Upper lobe of left lung (tissue), 6 donors: ENCODE measurements around the gene SYT7. TPM values are rescaled to one million over a fixed set of nuclear protein-coding genes. Genes with fewer than 3 reads are reported as not detected.

ENCODE experiments used
- ATAC-seq, 2 donors: fragments of 200-7000 bp; cut with Tn5 transposase; one replicate each; pipeline ENCODE4 v1.9.1; 2022; ENCODE audit warnings: mild to moderate bottlenecking in 2 of 2, moderate library complexity in 2 of 2; ENCODE audit not compliant: low FRiP score in 2 of 2
- DNase-seq, 2 donors: peaks; one replicate each; pipeline ENCODE4 v3.0.0-alpha.2; 2019 to 2020
- H3K27ac ChIP-seq, 4 donors: fragments of 200-600 bp; sonication (generic); one replicate each; pipeline ENCODE4 v1.5.1; 2016 to 2019
- H3K27me3 ChIP-seq, 4 donors: fragments of 200-600 bp; sonication (generic); one replicate each; pipeline ENCODE4 v1.5.1; 2017 to 2019
- H3K36me3 ChIP-seq, 4 donors: fragments of 200-600 bp; sonication (generic); one replicate each; pipeline ENCODE4 v1.5.1; 2016 to 2019
- H3K4me1 ChIP-seq, 4 donors: fragments of 200-600 bp; sonication (generic); one replicate each; pipeline ENCODE4 v1.5.1; 2018 to 2019
- H3K4me3 ChIP-seq, 4 donors: fragments of 200-600 bp; sonication (generic); one replicate each; pipeline ENCODE4 v1.5.1; 2017 to 2019; ENCODE audit warnings: mild to moderate bottlenecking in 2 of 4, moderate library complexity in 1 of 4
- H3K9me3 ChIP-seq, 4 donors: fragments of 200-600 bp; sonication (generic); one replicate each; pipeline ENCODE4 v1.5.1; 2018 to 2019
- EP300 ChIP-seq, 4 donors: sonication (generic); formaldehyde crosslinking; IDR thresholded peaks; one replicate each; pipeline ENCODE4 v1.5.1; 2017; ENCODE audit warnings: antibody characterized with exemption in 4 of 4, control low read depth in 2 of 4
- POLR2A ChIP-seq, 4 donors: fragments of 450-650 bp; IDR thresholded peaks; one replicate each; pipeline ENCODE4 v1.5.1; 2016 to 2017; ENCODE audit warnings: antibody characterized with exemption in 4 of 4, mild to moderate bottlenecking in 2 of 4
- POLR2AphosphoS5 ChIP-seq, 2 donors: sonication (generic); formaldehyde crosslinking; IDR thresholded peaks; one replicate each; pipeline ENCODE4 v1.5.1; 2017; ENCODE audit warnings: antibody characterized with exemption in 2 of 2
- WGBS, 2 donors: methylation state at CpG; one replicate each; pipeline ENCODE4 v1.1.5; 2017 to 2018; 5-methylcytosine and 5-hydroxymethylcytosine counted together
- total RNA-seq, 6 donors: library from RNA; depleted of rRNA in 4 of 6; stranded (reverse); fragments of >200 nt in 4 of 6; gene quantifications; one replicate each; pipeline versions ENCODE4 v1.1.0 to v1.2.1, GENCODE V29; 2016 to 2021
- TF ChIP-seq, protein P1 (sequence below), 6 experiments: fragments of 450-650 bp in 4 of 6; fragments of 200-600 bp in 2 of 6; sonication (generic) in 2 of 6; IDR thresholded peaks; one replicate each; pipeline ENCODE4 v1.5.1; 2016 to 2019; ENCODE audit warnings: antibody characterized with exemption in 6 of 6
- donor health status: DM: no; HTN: no; CAD: no; lungs with moderate emphysema.
- donor health status: DM: no; HTN: yes; CAD: no; lungs with severe emphysema.

SYT7 gene
- total RNA-seq, 6 donors from 2014 or later = 2.1 to 7.3 (median 4.9) TPM

DNA sequence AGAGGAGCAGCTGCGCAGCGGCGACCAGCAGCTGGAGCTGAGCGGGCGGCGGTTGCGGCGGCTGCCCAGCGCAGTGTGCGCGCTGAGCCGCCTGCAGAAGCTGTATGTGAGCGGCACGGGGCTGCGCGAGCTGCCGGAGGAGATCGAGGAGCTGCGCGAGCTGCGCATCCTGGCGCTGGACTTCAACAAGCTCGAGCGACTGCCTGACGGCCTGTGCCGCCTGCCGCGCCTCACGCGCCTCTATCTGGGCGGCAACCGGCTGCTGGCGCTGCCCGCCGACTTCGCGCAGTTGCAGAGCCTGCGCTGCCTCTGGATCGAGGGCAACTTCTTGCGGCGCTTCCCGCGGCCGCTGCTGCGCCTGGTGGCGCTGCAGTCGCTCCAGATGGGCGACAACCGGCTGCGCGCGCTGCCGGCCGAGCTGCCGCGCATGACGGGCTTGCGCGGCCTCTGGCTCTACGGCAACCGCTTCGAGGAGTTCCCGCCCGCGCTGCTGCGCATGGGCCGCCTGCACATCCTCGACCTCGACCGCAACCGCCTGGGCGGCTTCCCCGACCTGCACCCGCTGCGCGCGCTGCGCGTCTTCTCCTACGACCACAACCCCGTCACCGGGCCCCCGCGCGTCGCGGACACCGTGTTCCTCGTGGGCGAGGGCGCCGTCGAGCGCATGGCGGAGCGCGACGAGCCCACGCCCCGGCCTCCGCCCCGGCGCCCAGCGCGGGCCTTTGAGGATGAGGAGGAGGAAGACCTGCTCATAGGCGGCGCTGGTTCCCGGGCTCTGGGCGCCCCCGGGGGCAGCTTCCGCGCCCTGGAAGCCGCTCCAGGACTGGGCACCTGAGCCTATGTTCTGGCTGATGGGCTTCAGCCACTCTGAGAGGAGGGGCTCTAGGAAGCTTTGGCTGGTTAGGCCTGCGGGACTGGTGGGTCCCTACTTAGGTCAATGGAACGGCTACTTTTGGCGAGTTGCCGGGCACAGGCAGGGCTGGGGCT lies 71.5 kb downstream of the SYT7 start:
- DNase-seq (peak; percentile 59 to 93), ATAC-seq (peak; percentile 16 to 85)
- H3K4me3 ChIP-seq = peak overlapping the region in 3 of 4 donors; percentile 28 to 33 (median 31)
- peaks cover 0 to 39% (median 23%) of the 10 kb centered on the region in 4 donors for H3K27me3 ChIP-seq
- peaks cover 16 to 29% (median 19%) of the 10 kb centered on the region in 4 donors for H3K4me1 ChIP-seq
- TF ChIP-seq, protein P1, sequence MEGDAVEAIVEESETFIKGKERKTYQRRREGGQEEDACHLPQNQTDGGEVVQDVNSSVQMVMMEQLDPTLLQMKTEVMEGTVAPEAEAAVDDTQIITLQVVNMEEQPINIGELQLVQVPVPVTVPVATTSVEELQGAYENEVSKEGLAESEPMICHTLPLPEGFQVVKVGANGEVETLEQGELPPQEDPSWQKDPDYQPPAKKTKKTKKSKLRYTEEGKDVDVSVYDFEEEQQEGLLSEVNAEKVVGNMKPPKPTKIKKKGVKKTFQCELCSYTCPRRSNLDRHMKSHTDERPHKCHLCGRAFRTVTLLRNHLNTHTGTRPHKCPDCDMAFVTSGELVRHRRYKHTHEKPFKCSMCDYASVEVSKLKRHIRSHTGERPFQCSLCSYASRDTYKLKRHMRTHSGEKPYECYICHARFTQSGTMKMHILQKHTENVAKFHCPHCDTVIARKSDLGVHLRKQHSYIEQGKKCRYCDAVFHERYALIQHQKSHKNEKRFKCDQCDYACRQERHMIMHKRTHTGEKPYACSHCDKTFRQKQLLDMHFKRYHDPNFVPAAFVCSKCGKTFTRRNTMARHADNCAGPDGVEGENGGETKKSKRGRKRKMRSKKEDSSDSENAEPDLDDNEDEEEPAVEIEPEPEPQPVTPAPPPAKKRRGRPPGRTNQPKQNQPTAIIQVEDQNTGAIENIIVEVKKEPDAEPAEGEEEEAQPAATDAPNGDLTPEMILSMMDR (IDR thresholded peaks at IDR 0.05) = peak; percentile 39 to 83 (median 64)
- TF ChIP-seq POLR2A (IDR thresholded peaks at IDR 0.05) = no peak
- TF ChIP-seq EP300 (IDR thresholded peaks at IDR 0.05) = no peak
- TF ChIP-seq POLR2AphosphoS5 (IDR thresholded peaks at IDR 0.05) = no peak
- 9 to 18% methylated on average over 15 to 19 of the region's 117 CpGs for whole genome bisulfite sequencing, 2 donors
- H3K9me3 ChIP-seq = no peaks in the 10 kb centered on the region
- H3K27ac ChIP-seq = peak overlapping the region in 1 of 4 donors; percentile 31
- no peaks in the 10 kb centered on the region for H3K36me3 ChIP-seq

GRCh38 chr11:61507962-61508861 lies 72.7 kb downstream of the SYT7 start, which contains the start of gene LRRC10B:
LRRC10B (plus strand) TSS chr11:61508749; CDS start chr11:61508999, 250 bp downstream.
- 5 to 6% methylated on average over 14 to 38 of the region's 74 CpGs for WGBS, 2 donors
- Histone ChIP-seq H3K27ac (peak within 1 kb of the TSS in 1 of 4 donors; percentile 31), H3K4me1 (peaks cover 16 to 25% (median 19%) of the 10 kb centered on the region in 4 donors), H3K27me3 (peaks cover 0 to 39% (median 23%) of the 10 kb centered on the region in 4 donors), H3K9me3 (no peaks in the 10 kb centered on the region), H3K36me3 (no peaks in the 10 kb centered on the region), H3K4me3 (peak within 1 kb of the TSS in 3 of 4 donors; percentile 28 to 34 (median 33))
- DNase-seq = peak; percentile 35 to 88
- no peak for TF ChIP-seq EP300 (IDR thresholded peaks at IDR 0.05)
- TF ChIP-seq POLR2AphosphoS5 (IDR thresholded peaks at IDR 0.05) = no peak
- peak in 1 of 2 donors; percentile 6 for ATAC-seq

- Histone ChIP-seq H3K36me3 (no peaks in the 10 kb centered on the region), H3K27me3 (peaks cover 0 to 39% (median 23%) of the 10 kb centered on the region in 4 donors), H3K4me1 (peaks cover 16 to 23% (median 19%) of the 10 kb centered on the region in 4 donors), H3K9me3 (no peaks in the 10 kb centered on the region), H3K4me3 (no peak overlapping the region), H3K27ac (no peak overlapping the region)
- ATAC-seq (no peak), DNase-seq (no peak)
- no peak for TF ChIP-seq POLR2AphosphoS5 (IDR thresholded peaks at IDR 0.05)
- WGBS, 2 donors = 65 to 85% methylated on average over 7 to 14 of the region's 14 CpGs
These were observed 73.7 kb downstream of the SYT7 start for GRCh38 chr11:61507012-61507768.

- 60 to 65% methylated on average over 9 to 10 of the region's 10 CpGs for WGBS, 2 donors
- TF ChIP-seq, protein P1 (IDR thresholded peaks at IDR 0.05) = no peak
- TF ChIP-seq EP300 (IDR thresholded peaks at IDR 0.05) (no peak), POLR2A (IDR thresholded peaks at IDR 0.05) (no peak), POLR2AphosphoS5 (IDR thresholded peaks at IDR 0.05) (no peak)
These were observed 75.2 kb downstream of the SYT7 start for GRCh38 chr11:61505640-61506155.

GRCh38 chr11:61505106-61505505 lies 75.8 kb downstream of the SYT7 start:
- WGBS, 2 donors = 88% methylated on average over 5 of the region's 5 CpGs
- Histone ChIP-seq H3K9me3 (no peaks in the 10 kb centered on the region), H3K27ac (no peak overlapping the region), H3K36me3 (no peaks in the 10 kb centered on the region), H3K4me3 (no peak overlapping the region), H3K4me1 (peaks cover 16 to 23% (median 19%) of the 10 kb centered on the region in 4 donors), H3K27me3 (peaks cover 0 to 28% (median 15%) of the 10 kb centered on the region in 4 donors)
- TF ChIP-seq EP300 (IDR thresholded peaks at IDR 0.05) (no peak), POLR2AphosphoS5 (IDR thresholded peaks at IDR 0.05) (no peak), POLR2A (IDR thresholded peaks at IDR 0.05) (no peak)
- TF ChIP-seq, protein P1 (IDR thresholded peaks at IDR 0.05) = no peak
- ATAC-seq (no peak), DNase-seq (no peak)

More at GRCh38 chr11:61505640-61506155, 75.2 kb downstream of the SYT7 start:
- Histone ChIP-seq H3K9me3 (no peaks in the 10 kb centered on the region), H3K4me1 (peaks cover 16 to 23% (median 19%) of the 10 kb centered on the region in 4 donors), H3K27me3 (peaks cover 0 to 33% (median 21%) of the 10 kb centered on the region in 4 donors), H3K4me3 (no peak overlapping the region), H3K27ac (no peak overlapping the region), H3K36me3 (no peaks in the 10 kb centered on the region)
- ATAC-seq (no peak), DNase-seq (peak in 1 of 2 donors; percentile 45)
